GM12873 (cell line): ENCODE measurements around the gene DRD2.

ENCODE experiments used
- CTCF ChIP-seq: IDR thresholded peaks from 2 replicates; pipeline ENCODE4 v1.5.1; 2012; ENCODE audit warnings: low read depth, mild to moderate bottlenecking, moderate library complexity, low read length, control low read depth; ENCODE audit not compliant: insufficient read depth; ENCODE audit errors: missing control alignments

The DRD2 gene

DNA sequence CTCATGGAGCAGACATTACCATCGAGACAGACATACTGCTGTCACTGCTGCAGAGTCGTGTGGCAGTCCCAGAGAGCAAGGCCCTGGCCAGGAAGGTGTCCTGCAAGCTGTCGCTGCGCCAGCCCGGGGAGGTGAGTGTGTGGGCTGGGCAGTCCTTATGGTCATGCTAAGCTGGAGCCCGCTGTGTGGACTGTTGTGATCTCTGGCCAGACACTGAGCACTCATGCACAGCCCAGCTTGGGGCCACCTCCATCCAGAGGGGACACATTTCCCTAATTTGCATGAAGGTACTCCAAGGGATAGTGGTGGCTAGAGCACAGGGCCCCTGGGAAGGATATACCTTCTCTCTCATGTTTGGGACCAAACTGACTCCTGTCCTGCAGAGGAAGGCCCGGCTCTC lies 78.0 kb downstream of the DRD2 start:
- no peak for TF ChIP-seq CTCF

- no peak for TF ChIP-seq CTCF
Observed at GRCh38 chr11:113396690-113397089, 78.5 kb downstream of the DRD2 start.

DNA sequence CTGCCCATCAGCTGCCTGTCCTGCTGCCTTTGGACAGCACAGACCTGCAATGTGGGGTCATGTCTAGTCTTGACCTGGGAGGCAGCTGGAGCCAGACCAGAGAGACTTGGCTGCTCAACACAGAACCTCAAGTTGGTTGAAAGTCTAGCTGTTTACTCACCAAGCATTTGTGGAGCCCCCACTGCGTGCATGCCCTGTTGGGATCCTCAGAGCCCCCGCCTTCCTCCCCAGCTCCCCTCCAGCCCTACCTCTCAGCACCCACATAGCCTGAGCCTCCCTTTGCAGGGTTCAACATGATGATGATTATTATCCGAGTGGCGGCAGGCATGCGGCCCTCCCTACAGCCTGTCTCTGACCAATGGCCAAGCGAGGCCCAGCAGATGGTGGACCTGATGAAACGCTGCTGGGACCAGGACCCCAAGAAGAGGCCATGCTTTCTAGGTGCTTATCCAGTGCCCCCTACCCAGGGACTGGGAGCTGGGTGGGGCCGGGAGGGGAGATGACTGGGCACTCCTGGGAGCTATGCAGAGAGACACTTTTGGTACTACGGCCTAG lies 79.3 kb downstream of the DRD2 start:
- no peak for TF ChIP-seq CTCF

GRCh38 chr11:113394919-113395318 lies 80.3 kb downstream of the DRD2 start:
- no peak for TF ChIP-seq CTCF

DNA sequence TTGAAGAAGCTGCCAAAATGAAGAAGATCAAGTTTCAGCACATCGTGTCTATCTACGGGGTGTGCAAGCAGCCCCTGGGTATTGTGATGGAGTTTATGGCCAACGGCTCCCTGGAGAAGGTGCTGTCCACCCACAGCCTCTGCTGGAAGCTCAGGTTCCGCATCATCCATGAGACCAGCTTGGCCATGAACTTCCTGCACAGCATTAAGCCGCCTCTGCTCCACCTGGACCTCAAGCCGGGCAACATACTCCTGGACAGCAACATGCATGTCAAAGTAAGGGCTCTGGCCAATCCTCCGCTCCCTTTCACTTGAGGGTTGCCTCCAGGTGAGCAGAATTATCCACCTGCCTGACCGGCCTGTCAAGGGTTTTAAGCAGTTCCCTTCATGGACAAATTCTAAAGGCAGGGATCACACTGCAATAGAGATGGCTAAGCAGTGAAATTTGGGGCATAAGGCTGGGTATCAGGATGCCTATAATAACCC lies 81.7 kb downstream of the DRD2 start:
- no peak for TF ChIP-seq CTCF

- no peak for TF ChIP-seq CTCF
Observed at GRCh38 chr11:113392236-113392921, 82.8 kb downstream of the DRD2 start.

- no peak for TF ChIP-seq CTCF
Observed at GRCh38 chr11:113389272-113389671, 85.9 kb downstream of the DRD2 start.
